Measurements from ENCODE around the gene COL5A1.
"Not testable (repeated sequence)": the region's sequence is repeated elsewhere in the genome, so short reads cannot be mapped to it uniquely, and the experiment has no call there.

COL5A1 gene

GRCh38 chr9:134693641-134694367 lies 52.2 kb downstream of the COL5A1 start:
- DNase-seq: no peak

GRCh38 chr9:134694368-134694665 lies 52.7 kb downstream of the COL5A1 start:
- no peak for DNase-seq

- no peak for DNase-seq
These were observed 53.1 kb downstream of the COL5A1 start for GRCh38 chr9:134694714-134695113.

- no peak for DNase-seq
These were observed 53.5 kb downstream of the COL5A1 start for GRCh38 chr9:134695144-134695543.

GRCh38 chr9:134696433-134696832 lies 54.8 kb downstream of the COL5A1 start:
- DNase-seq: no peak

GRCh38 chr9:134698111-134698510 lies 56.5 kb downstream of the COL5A1 start:
- no peak for DNase-seq

GRCh38 chr9:134698587-134699342 lies 57.2 kb downstream of the COL5A1 start:
- DNase-seq: peak; percentile 20 to 79

GRCh38 chr9:134699343-134699740 lies 57.7 kb downstream of the COL5A1 start:
- no peak for DNase-seq

GRCh38 chr9:134700636-134701350 lies 59.2 kb downstream of the COL5A1 start:
- DNase-seq: no peak

- DNase-seq: no peak
These were observed 60.1 kb downstream of the COL5A1 start for GRCh38 chr9:134701581-134702259.

- no peak for DNase-seq
These were observed 60.7 kb downstream of the COL5A1 start for GRCh38 chr9:134702291-134702690.

- DNase-seq: not testable (repeated sequence)
These were observed 62.1 kb downstream of the COL5A1 start for GRCh38 chr9:134703730-134704114.

GRCh38 chr9:134704498-134704897 lies 62.9 kb downstream of the COL5A1 start:
- DNase-seq: no peak

- no peak for DNase-seq
These were observed 64.2 kb downstream of the COL5A1 start for GRCh38 chr9:134705786-134706185.

- DNase-seq: no peak
These were observed 64.9 kb downstream of the COL5A1 start for GRCh38 chr9:134706522-134706921.

- no peak for DNase-seq
These were observed 65.6 kb downstream of the COL5A1 start for GRCh38 chr9:134707031-134707680.

GRCh38 chr9:134707731-134708671 lies 66.4 kb downstream of the COL5A1 start:
- no peak for DNase-seq

- no peak for DNase-seq
These were observed 67.1 kb downstream of the COL5A1 start for GRCh38 chr9:134708672-134709038.

- no peak for DNase-seq
These were observed 68.1 kb downstream of the COL5A1 start for GRCh38 chr9:134709512-134710270.

- no peak for DNase-seq
These were observed 68.6 kb downstream of the COL5A1 start for GRCh38 chr9:134710271-134710540.

GRCh38 chr9:134710901-134711300 lies 69.3 kb downstream of the COL5A1 start:
- DNase-seq: no peak
